AG09319 (cell line): ENCODE data around the gene GPC1.

Experiments
- DNase-seq: peaks from one replicate; pipeline ENCODE4 v3.0.0-alpha.2; 2010; ENCODE audit warnings: low read depth; ENCODE audit errors: extremely low read depth
- CTCF ChIP-seq: IDR thresholded peaks from 2 replicates; pipeline ENCODE4 v1.5.1; 2011; ENCODE audit warnings: low read depth, mild to moderate bottlenecking, inconsistent platforms, low read length, moderate library complexity

GPC1 gene

GRCh38 chr2:240511351-240512108 is 76.1 kb downstream of the GPC1 start:
- TF ChIP-seq CTCF, result no peak

GRCh38 chr2:240512109-240512485 is 76.6 kb downstream of the GPC1 start:
- no peak for TF ChIP-seq CTCF
- DNase-seq, result no peak

More at GRCh38 chr2:240511351-240512108, 76.1 kb downstream of the GPC1 start:
- no peak for DNase-seq

- DNase-seq, result no peak
These were observed 77.4 kb downstream of the GPC1 start for GRCh38 chr2:240512666-240513535.

GRCh38 chr2:240513549-240514287 is 78.3 kb downstream of the GPC1 start:
- peak; percentile 55 for DNase-seq
- peak; percentile 99 for TF ChIP-seq CTCF

More at GRCh38 chr2:240512666-240513535, 77.4 kb downstream of the GPC1 start:
- no peak for TF ChIP-seq CTCF

GRCh38 chr2:240514631-240515030 is 79.2 kb downstream of the GPC1 start:
- no peak for DNase-seq

GRCh38 chr2:240517342-240517741 is 81.9 kb downstream of the GPC1 start:
- DNase-seq, result no peak
- TF ChIP-seq CTCF, result no peak

More at GRCh38 chr2:240514631-240515030, 79.2 kb downstream of the GPC1 start:
- TF ChIP-seq CTCF, result no peak
